T-helper 22 cell (primary cell): ENCODE data around the gene SCN1B.
A peak's percentile ranks its signal among the peaks of the same experiment; 100 is the strongest.
"Not testable (repeated sequence)": the region's sequence is repeated elsewhere in the genome, so short reads cannot be mapped to it uniquely, and the experiment has no call there.

ENCODE experiments used
- DNase-seq: peaks from one replicate; pipeline ENCODE4 v3.0.0-alpha.2; 2020; ENCODE audit warnings: low read depth

The SCN1B gene

GRCh38 chr19:35000647-35001501 lies 29.4 kb upstream of the SCN1B start:
- DNase-seq: peak; percentile 72

GRCh38 chr19:35002037-35002535 lies 28.2 kb upstream of the SCN1B start:
- DNase-seq: no peak

GRCh38 chr19:35004517-35005255 lies 25.6 kb upstream of the SCN1B start:
- no peak for DNase-seq

- no peak for DNase-seq
Measured at GRCh38 chr19:35005256-35005977, 24.9 kb upstream of the SCN1B start.

- not testable (repeated sequence) for DNase-seq
Measured at GRCh38 chr19:35006007-35006341, 24.3 kb upstream of the SCN1B start.

DNA sequence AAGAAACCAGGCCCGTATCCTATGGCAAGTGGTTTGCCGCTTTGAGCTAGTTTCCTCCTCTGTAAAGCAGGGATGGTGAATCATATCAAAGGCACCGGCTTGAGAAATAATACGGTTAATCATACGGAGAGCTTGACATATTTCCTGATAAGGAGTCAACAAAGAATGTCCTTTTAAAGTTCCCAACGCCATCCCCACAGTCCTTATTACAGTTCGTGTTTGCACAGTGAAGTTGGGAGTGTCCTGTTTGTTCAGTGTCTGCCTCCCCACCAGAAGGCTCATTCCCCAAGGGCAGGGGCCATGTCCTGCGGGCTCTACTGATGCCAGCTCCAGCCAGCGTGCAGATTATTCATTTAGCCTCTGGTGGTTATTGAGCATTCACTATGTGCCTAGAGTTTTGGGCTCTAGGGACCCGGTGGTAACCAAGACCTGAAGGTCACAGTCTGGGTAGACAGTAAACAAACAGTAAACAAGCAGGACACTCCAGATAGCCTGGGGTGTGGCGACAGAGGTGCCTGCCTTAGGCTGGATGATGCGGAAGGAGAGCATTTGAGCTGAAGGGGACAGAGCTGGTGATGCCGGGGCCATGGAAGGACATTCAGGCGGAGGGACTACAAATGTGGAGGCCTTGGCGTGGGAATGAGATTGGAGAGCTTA lies 23.8 kb upstream of the SCN1B start:
- no peak for DNase-seq

DNA sequence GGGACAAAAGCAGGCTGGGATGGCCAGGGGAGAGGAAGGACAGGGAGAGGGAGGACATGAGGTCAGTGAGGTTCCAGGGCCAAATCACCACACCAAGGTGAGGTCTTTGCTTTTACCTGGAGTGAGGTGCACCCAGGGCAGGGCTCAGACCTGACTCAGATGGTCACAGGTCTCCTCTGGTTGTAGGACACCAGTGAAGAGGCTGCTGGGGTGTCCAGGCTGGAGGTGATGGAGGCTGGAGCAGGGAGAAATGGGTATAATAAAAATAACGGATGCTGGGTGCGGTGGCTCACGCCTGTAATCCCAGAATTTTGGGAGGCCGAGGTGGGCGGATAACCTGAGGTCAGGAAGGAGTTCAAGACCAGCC lies 23.3 kb upstream of the SCN1B start:
- no peak for DNase-seq

DNA sequence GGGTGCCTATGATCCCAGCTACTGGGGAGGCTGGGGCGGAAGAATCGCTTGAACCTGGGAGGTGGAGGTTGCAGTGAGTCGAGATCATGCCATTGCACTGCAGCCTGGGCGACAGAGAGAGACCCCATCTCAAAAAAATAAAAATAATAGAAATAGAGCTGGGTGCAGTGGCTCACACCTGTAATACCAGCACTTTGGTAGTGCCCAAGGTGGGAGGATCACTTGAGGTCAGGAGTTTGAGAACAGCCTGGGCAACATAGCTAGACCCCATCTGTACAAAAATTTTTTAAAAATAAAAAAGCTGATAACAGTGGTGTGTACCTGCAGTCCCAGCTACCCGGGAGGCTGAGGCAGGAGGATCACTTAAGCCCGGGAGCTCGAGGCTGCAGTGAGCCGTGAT lies 22.8 kb upstream of the SCN1B start:
- DNase-seq: not testable (repeated sequence)

GRCh38 chr19:35008891-35009341 lies 21.4 kb upstream of the SCN1B start:
- no peak for DNase-seq

- DNase-seq: no peak
Measured at GRCh38 chr19:35009424-35010415, 20.6 kb upstream of the SCN1B start.

GRCh38 chr19:35011091-35011689 lies 19.1 kb upstream of the SCN1B start:
- DNase-seq: no peak

DNA sequence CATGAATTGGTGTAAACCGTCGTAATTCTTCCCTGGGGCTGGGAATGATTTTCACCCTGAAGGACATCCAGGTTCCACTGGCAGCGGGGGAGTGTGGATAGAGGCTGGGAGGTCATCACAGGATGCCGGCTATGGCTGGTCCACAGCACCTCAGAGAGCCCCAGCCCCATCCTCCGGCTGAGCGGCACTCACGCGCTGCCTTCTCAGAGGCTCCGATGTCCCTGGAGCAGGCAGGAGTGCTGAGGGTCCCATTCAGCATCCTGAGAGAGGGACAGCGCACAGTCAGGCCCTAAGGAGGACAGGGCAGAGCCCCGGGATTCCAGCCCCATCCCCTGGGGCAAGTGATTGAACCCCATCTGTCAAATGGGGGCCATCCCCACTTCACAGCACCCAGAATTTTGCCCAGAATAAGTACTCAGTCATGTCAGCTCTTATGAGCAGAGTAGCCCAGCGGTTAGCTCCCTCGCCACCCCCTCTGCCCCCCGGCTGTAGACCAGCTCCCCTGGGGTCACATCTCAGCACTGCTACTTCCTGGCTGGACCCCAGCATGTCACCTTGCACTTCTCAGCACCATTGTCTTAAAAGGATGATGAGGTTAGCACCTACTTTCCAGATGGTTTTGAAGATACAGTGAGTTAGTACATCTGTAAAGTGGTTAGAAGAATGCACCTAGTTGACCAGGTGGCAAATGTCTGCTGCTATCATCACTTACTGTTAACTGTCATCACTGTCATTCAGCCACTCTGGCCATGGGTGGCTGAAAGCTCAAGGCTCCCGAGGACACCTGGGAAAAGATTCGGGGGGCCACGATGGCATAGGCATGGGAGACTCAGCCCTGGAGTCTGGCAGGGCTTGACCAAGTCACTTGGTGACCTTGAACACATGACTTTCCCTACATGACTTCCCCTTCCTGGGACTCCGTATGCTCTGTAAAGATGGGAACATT lies 18.3 kb upstream of the SCN1B start:
- no peak for DNase-seq

GRCh38 chr19:35013041-35013819 lies 17.0 kb upstream of the SCN1B start:
- DNase-seq: peak; percentile 68

GRCh38 chr19:35013820-35014754 lies 16.2 kb upstream of the SCN1B start:
- peak; percentile 69 for DNase-seq

GRCh38 chr19:35014774-35015173 lies 15.5 kb upstream of the SCN1B start:
- not testable (repeated sequence) for DNase-seq

DNA sequence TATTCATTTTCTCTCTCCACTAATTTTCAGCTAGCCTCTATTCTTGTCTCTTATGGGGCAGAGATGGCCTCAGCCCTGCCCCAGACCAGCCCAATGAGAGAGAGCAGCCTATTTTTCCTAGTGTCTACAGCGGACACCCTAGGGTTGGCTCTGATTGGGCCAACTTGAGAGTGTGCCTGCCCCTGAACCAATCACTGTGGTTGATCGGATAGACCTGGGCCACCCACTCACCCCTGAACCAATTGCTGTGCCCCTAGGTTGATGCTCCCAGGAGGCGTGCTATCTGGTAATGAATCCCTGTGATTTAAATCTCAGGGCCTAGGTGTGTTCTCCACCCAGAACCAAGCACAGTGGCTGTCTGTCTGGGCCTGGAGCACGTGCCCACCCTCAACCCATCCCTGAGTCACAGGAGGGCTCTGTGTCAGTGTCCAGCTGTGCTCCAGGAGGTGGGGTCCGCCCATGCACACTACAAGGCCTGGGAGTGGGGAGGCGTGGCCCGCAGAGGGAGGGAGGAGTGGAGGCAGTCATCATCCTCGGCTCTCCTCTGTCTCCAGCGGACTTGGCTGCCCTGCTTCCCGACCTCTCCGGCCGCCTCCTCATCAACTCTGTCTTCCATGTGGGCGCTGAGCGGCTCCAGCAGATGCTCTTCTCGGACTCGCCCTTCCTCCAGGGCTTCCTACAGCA lies 14.9 kb upstream of the SCN1B start:
- DNase-seq: no peak

GRCh38 chr19:35015954-35016351 lies 14.3 kb upstream of the SCN1B start:
- no peak for DNase-seq
